Mucosa of rectum (tissue), 2 donors: Measurements from ENCODE around the gene SWT1.
"Not testable (repeated sequence)": the region's sequence is repeated elsewhere in the genome, so short reads cannot be mapped to it uniquely, and the experiment has no call there.

Source experiments
- H3K27ac ChIP-seq, 2 donors: one replicate each; pipeline ENCODE4 v1.7.0; 2013; ENCODE audit warnings: inconsistent platforms in 2 of 2, low read depth in 2 of 2, low read length in 2 of 2
- H3K27me3 ChIP-seq, 2 donors: one replicate each; pipeline ENCODE4 v1.7.0; 2013; ENCODE audit warnings: low read length in 2 of 2; ENCODE audit not compliant: control insufficient read depth in 2 of 2, insufficient read depth in 2 of 2
- H3K36me3 ChIP-seq, 2 donors: one replicate each; pipeline ENCODE4 v1.7.0; 2013; ENCODE audit warnings: low read length in 2 of 2; ENCODE audit not compliant: control insufficient read depth in 2 of 2, insufficient read depth in 2 of 2
- H3K4me1 ChIP-seq, 2 donors: one replicate each; pipeline ENCODE4 v1.7.0; 2013; ENCODE audit warnings: low read length in 2 of 2, mild to moderate bottlenecking in 1 of 2; ENCODE audit not compliant: control insufficient read depth in 2 of 2, insufficient read depth in 2 of 2
- H3K4me3 ChIP-seq, 2 donors: one replicate each; pipeline ENCODE4 v1.7.0; 2013; ENCODE audit warnings: low read length in 2 of 2
- H3K9ac ChIP-seq, 2 donors: one replicate each; pipeline ENCODE4 v1.7.0; 2013; ENCODE audit warnings: low read length in 2 of 2, low read depth in 1 of 2, mild to moderate bottlenecking in 1 of 2
- H3K9me3 ChIP-seq, 2 donors: one replicate each; pipeline ENCODE4 v1.7.0; 2013; ENCODE audit warnings: low read length in 2 of 2; ENCODE audit not compliant: control insufficient read depth in 2 of 2
- donor health status: healthy.
- donor health status: Normal muscosa, but diverticular disease.

Gene SWT1

DNA sequence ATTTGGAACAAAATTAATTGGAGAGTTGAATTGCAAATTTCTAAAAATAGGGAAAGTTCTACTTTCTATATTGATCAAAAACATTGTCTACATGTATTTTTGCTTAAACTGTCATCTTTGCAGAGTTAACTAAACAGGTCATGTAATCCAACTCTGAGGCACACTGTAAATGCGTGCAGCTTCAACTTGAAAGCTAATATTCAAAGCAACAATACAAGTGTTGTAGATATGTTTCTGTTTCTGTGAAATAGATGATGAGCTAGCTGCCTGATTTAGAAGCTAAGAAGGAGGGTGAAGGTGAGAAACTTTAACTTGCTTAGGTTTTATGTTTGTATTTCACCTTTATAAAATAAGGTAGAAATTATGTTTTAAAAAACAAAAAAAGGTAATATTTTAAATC, 82.9 kb downstream of the SWT1 start:
- no peak overlapping the region for H3K4me3 ChIP-seq
- no peaks in the 10 kb centered on the region for H3K36me3 ChIP-seq
- H3K27ac ChIP-seq: no peak overlapping the region
- H3K9me3 ChIP-seq: no peaks in the 10 kb centered on the region
- H3K4me1 ChIP-seq: no peaks in the 10 kb centered on the region
- H3K9ac ChIP-seq: no peak overlapping the region
- no peaks in the 10 kb centered on the region for H3K27me3 ChIP-seq

GRCh38 chr1:185241127-185241526, 84.2 kb downstream of the SWT1 start:
- H3K27ac ChIP-seq: no peak overlapping the region
- no peaks in the 10 kb centered on the region for H3K27me3 ChIP-seq
- no peaks in the 10 kb centered on the region for H3K4me1 ChIP-seq
- no peaks in the 10 kb centered on the region for H3K9me3 ChIP-seq
- H3K36me3 ChIP-seq: no peaks in the 10 kb centered on the region
- no peak overlapping the region for H3K4me3 ChIP-seq
- H3K9ac ChIP-seq: no peak overlapping the region

GRCh38 chr1:185244015-185244747, 87.2 kb downstream of the SWT1 start:
- Histone ChIP-seq H3K36me3 (no peaks in the 10 kb centered on the region), H3K4me3 (no peak overlapping the region), H3K9ac (no peak overlapping the region)

DNA sequence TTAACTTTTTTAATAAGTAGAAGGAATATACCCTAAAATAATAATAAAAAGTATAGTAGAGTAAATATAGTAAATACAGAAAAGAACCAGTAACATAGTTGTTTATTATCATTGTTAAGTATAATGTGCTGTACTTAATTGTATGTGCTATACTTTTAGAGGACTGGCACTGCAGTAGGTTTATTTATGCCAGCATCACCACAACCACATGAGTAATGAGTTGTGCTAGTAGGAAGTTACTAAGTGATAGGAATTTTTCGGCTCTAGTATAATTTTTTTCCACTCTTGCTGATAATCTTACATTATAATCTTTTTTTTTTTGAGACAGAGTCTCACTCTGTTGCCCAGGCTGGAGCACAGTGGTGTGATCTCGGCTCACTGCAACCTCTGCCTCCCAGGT, 88.5 kb downstream of the SWT1 start:
- no peaks in the 10 kb centered on the region for H3K36me3 ChIP-seq
- no peak overlapping the region for H3K9ac ChIP-seq
- no peaks in the 10 kb centered on the region for H3K4me1 ChIP-seq
- H3K9me3 ChIP-seq: no peaks in the 10 kb centered on the region
- H3K27me3 ChIP-seq: no peaks in the 10 kb centered on the region
- H3K27ac ChIP-seq: no peak overlapping the region
- H3K4me3 ChIP-seq: no peak overlapping the region

More at GRCh38 chr1:185244015-185244747, 87.2 kb downstream of the SWT1 start:
- Histone ChIP-seq H3K9me3 (no peaks in the 10 kb centered on the region), H3K4me1 (no peaks in the 10 kb centered on the region), H3K27me3 (no peaks in the 10 kb centered on the region), H3K27ac (no peak overlapping the region)

- Histone ChIP-seq H3K27ac (no peak overlapping the region), H3K4me3 (no peak overlapping the region), H3K4me1 (no peaks in the 10 kb centered on the region), H3K36me3 (no peaks in the 10 kb centered on the region), H3K9me3 (no peaks in the 10 kb centered on the region), H3K27me3 (no peaks in the 10 kb centered on the region), H3K9ac (no peak overlapping the region)
Observed at GRCh38 chr1:185249563-185249962, 92.6 kb downstream of the SWT1 start.

DNA sequence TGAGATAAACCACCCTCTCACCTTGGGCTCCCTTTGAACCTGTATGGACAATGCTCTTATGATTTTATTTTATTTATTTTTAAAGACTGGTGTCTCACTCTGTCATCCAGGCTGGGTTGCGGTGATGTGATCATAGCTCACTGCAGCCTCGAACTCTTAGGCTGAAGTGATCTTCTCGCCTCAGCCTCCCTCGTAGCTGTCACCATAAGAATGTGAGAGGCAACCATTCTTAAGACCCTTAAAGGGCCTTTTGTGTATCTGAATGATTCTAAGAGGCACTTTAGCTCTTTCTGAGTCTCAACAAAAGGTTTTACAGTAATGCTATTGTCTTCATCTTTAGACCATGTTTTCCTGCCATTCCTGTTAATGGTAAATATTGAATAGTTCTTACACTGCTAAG, 93.1 kb downstream of the SWT1 start:
- no peak overlapping the region for H3K27ac ChIP-seq
- no peaks in the 10 kb centered on the region for H3K36me3 ChIP-seq
- no peak overlapping the region for H3K4me3 ChIP-seq
- H3K9me3 ChIP-seq: no peaks in the 10 kb centered on the region
- no peaks in the 10 kb centered on the region for H3K27me3 ChIP-seq
- H3K4me1 ChIP-seq: no peaks in the 10 kb centered on the region
- no peak overlapping the region for H3K9ac ChIP-seq

DNA sequence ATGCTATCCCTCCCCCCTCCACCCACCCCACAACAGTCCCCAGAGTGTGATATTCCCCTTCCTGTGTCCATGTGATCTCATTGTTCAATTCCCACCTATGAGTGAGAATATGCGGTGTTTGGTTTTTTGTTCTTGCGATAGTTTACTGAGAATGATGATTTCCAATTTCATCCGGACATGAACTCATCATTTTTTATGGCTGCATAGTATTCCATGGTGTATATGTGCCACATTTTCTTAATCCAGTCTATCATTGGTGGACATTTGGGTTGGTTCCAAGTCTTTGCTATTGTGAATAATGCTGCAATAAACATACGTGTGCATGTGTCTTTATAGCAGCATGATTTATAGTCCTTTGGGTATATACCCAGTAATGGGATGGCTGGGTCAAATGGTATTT, 95.0 kb downstream of the SWT1 start:
- not testable (repeated sequence) for H3K4me3 ChIP-seq, H3K27ac ChIP-seq, H3K4me1 ChIP-seq, H3K9me3 ChIP-seq, H3K9ac ChIP-seq, H3K27me3 ChIP-seq, H3K36me3 ChIP-seq

GRCh38 chr1:185252404-185252803, 95.4 kb downstream of the SWT1 start:
- H3K9ac ChIP-seq, H3K4me3 ChIP-seq, H3K27ac ChIP-seq, H3K9me3 ChIP-seq, H3K36me3 ChIP-seq, H3K27me3 ChIP-seq, H3K4me1 ChIP-seq: not testable (repeated sequence)

DNA sequence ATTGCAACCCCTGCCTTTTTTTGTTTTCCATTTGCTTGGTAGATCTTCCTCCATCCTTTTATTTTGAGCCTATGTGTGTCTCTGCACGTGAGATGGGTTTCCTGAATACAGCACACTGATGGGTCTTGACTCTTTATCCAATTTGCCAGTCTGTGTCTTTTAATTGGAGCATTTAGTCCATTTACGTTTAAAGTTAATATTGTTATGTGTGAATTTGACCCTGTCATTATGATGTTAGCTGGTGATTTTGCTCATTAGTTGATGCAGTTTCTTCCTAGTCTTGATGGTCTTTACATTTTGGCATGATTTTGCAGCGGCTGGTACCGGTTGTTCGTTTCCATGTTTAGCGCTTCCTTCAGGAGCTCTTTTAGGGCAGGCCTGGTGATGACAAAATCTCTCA, 98.6 kb downstream of the SWT1 start:
- H3K36me3 ChIP-seq, H3K27me3 ChIP-seq, H3K27ac ChIP-seq, H3K9ac ChIP-seq, H3K4me1 ChIP-seq, H3K4me3 ChIP-seq, H3K9me3 ChIP-seq: not testable (repeated sequence)

GRCh38 chr1:185257116-185257949, 100.4 kb downstream of the SWT1 start:
- not testable (repeated sequence) for H3K9ac ChIP-seq, H3K36me3 ChIP-seq, H3K4me1 ChIP-seq, H3K27me3 ChIP-seq, H3K4me3 ChIP-seq, H3K9me3 ChIP-seq, H3K27ac ChIP-seq
